Amniotic epithelial cell (primary cell): ENCODE results near the gene CRYBG1.
A peak's percentile ranks its signal among the peaks of the same experiment; 100 is the strongest.

Source experiments
- DNase-seq: peaks from one replicate; pipeline ENCODE4 v3.0.0-alpha.2; 2010; ENCODE audit warnings: low read depth

The CRYBG1 gene

GRCh38 chr6:106372838-106373501 is 12.5 kb downstream of the CRYBG1 start:
- DNase-seq = no peak

- DNase-seq = no peak
These were observed 13.2 kb downstream of the CRYBG1 start for GRCh38 chr6:106373502-106374239.

GRCh38 chr6:106377061-106377540 is 16.6 kb downstream of the CRYBG1 start:
- no peak for DNase-seq

GRCh38 chr6:106379951-106380350 is 19.4 kb downstream of the CRYBG1 start:
- no peak for DNase-seq

- no peak for DNase-seq
These were observed 19.9 kb downstream of the CRYBG1 start for GRCh38 chr6:106380407-106380806.

- no peak for DNase-seq
These were observed 20.7 kb downstream of the CRYBG1 start for GRCh38 chr6:106381223-106381622.

GRCh38 chr6:106381881-106382280 is 21.4 kb downstream of the CRYBG1 start:
- no peak for DNase-seq

GRCh38 chr6:106383573-106383972 is 23.1 kb downstream of the CRYBG1 start:
- peak; percentile 4 for DNase-seq

- DNase-seq = no peak
These were observed 25.0 kb downstream of the CRYBG1 start for GRCh38 chr6:106385530-106385929.

GRCh38 chr6:106387875-106388274 is 27.4 kb downstream of the CRYBG1 start:
- DNase-seq = no peak

- no peak for DNase-seq
These were observed 29.6 kb downstream of the CRYBG1 start for GRCh38 chr6:106390088-106390487.

- no peak for DNase-seq
These were observed 36.1 kb downstream of the CRYBG1 start for GRCh38 chr6:106396426-106397220.

GRCh38 chr6:106397431-106397830 is 36.9 kb downstream of the CRYBG1 start:
- no peak for DNase-seq

GRCh38 chr6:106398621-106399020 is 38.1 kb downstream of the CRYBG1 start:
- no peak for DNase-seq

GRCh38 chr6:106405044-106405443 is 44.5 kb downstream of the CRYBG1 start:
- peak; percentile 27 for DNase-seq

GRCh38 chr6:106411056-106411455 is 50.5 kb downstream of the CRYBG1 start:
- no peak for DNase-seq

GRCh38 chr6:106411643-106412200 is 51.2 kb downstream of the CRYBG1 start:
- DNase-seq = no peak

- DNase-seq = no peak
These were observed 52.5 kb downstream of the CRYBG1 start for GRCh38 chr6:106413016-106413415.

GRCh38 chr6:106413722-106414121 is 53.2 kb downstream of the CRYBG1 start:
- no peak for DNase-seq

GRCh38 chr6:106415921-106416320 is 55.4 kb downstream of the CRYBG1 start:
- DNase-seq = no peak

- DNase-seq = no peak
These were observed 57.1 kb downstream of the CRYBG1 start for GRCh38 chr6:106417572-106418147.
